Measurements from ENCODE around the gene KIFC1. TPM values are rescaled to one million over a fixed set of nuclear protein-coding genes. Genes with fewer than 3 reads are reported as not detected.
A peak's percentile ranks its signal among the peaks of the same experiment; 100 is the strongest.

Gene KIFC1
- total RNA-seq, 6 donors from 2014 or later, result 1.2 to 11.8 (median 4.4) TPM

GRCh38 chr6:33415831-33416230, 24.2 kb downstream of the KIFC1 start:
- Histone ChIP-seq H3K9me3 (no peaks in the 10 kb centered on the region), H3K4me3 (no peak overlapping the region), H3K36me3 (peaks cover 6 to 43% (median 31%) of the 10 kb centered on the region in 4 donors), H3K27me3 (no peaks in the 10 kb centered on the region), H3K27ac (peak overlapping the region in 1 of 4 donors; percentile 16), H3K4me1 (peaks cover 38 to 60% (median 51%) of the 10 kb centered on the region in 4 donors)
- WGBS, 2 donors, result 77 to 81% methylated on average over 9 of the region's 9 CpGs
- no peak for DNase-seq
- TF ChIP-seq CTCF (IDR thresholded peaks at IDR 0.05) (no peak), POLR2A (IDR thresholded peaks at IDR 0.05) (no peak), POLR2AphosphoS5 (IDR thresholded peaks at IDR 0.05) (no peak), EP300 (IDR thresholded peaks at IDR 0.05) (no peak)
- no peak for ATAC-seq (ENCODE audit: low FRiP score in 2 of 2)

DNA sequence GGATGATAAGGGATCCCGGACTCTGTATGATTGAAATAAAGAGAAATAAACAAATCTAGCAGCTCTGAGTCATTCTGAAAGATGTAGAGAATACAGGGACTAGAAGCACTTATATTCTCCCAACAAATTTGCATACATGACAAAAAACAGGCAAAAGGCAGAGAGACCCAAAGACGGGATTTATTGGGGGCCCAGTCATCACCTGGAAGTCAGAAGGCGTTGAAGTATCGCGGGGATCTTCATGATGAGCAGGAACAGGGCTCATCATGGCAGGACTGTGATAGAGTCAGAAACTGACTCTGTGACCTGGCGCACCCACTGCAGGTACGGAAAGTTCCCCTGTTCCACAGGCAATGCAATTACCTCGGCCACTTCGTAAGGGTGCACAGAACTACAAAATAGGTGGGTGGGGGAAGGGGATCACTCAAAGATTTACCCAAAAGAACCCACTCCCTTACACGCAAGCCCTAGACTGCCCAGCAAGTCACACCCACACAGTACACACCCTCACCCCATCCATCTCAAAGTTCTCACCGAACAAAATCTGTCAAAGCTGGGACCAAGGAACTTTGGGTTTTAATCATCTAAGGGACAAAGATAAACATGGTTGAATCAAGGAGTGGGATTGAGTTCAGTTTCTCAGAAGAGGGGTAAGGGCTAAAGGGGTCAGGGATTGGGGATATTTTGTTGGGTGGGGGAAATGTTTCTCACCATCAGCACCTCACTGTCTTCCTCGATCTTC, 24.9 kb downstream of the KIFC1 start:
- no peaks in the 10 kb centered on the region for H3K27me3 ChIP-seq
- H3K4me3 ChIP-seq, result peak overlapping the region in 3 of 4 donors; percentile 74 to 76 (median 76)
- no peaks in the 10 kb centered on the region for H3K9me3 ChIP-seq
- WGBS, 2 donors, result 58 to 61% methylated on average over 12 of the region's 12 CpGs
- H3K27ac ChIP-seq, result peak overlapping the region; percentile 84 to 96 (median 94)
- TF ChIP-seq POLR2A (IDR thresholded peaks at IDR 0.05), result no peak
- TF ChIP-seq POLR2AphosphoS5 (IDR thresholded peaks at IDR 0.05), result no peak
- TF ChIP-seq CTCF (IDR thresholded peaks at IDR 0.05), result no peak
- TF ChIP-seq EP300 (IDR thresholded peaks at IDR 0.05), result no peak
- peaks cover 36 to 56% (median 48%) of the 10 kb centered on the region in 4 donors for H3K4me1 ChIP-seq
- no peak for DNase-seq
- H3K36me3 ChIP-seq, result peaks cover 6 to 43% (median 31%) of the 10 kb centered on the region in 4 donors
- ATAC-seq (ENCODE audit: low FRiP score in 2 of 2), result no peak

DNA sequence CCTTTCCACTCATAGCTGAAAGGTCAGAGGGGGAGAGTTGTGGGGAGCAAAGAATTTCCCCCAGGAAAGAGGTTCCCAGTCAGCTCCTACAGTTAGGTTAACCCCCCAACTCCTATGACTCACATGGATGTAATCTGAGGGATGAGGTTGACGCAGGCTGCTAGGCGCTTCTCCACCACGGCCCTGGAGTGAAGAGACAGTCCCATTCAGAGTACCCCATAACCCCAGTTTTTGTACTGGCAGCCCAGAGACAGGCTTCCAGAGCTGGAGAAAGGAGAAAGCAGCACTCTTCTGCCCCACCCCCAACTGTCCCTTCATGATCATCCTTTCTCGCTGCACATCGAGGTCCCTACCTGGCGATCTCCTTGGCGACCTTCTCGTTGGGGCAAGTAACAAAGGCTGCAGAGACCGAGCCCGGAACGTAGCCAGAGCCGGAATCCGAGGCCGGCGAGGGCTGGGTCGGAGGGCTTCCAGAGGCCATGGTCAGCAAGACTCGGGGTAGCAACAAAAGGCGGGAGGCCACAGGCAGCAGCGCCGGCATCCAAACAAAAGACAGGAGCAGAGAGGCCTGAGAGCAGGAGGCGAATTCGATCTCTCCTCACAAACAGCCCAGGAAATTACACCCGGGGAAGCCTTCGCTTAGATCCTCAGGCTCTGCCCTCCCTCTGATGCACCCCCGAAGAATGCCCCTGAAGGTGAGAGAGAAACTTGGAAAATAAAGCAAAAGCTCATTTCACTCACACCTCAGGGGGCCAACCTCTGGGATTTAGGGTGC, 25.7 kb downstream of the KIFC1 start:
- TF ChIP-seq CTCF (IDR thresholded peaks at IDR 0.05) (no peak), EP300 (IDR thresholded peaks at IDR 0.05) (no peak), POLR2AphosphoS5 (IDR thresholded peaks at IDR 0.05) (no peak), POLR2A (IDR thresholded peaks at IDR 0.05) (no peak)
- H3K36me3 ChIP-seq, result peaks cover 6 to 41% (median 30%) of the 10 kb centered on the region in 4 donors
- peak overlapping the region; percentile 84 to 96 (median 94) for H3K27ac ChIP-seq
- DNase-seq (peak in 1 of 2 donors; percentile 83), ATAC-seq (ENCODE audit: low FRiP score in 2 of 2) (peak in 1 of 2 donors; percentile 38)
- no peaks in the 10 kb centered on the region for H3K27me3 ChIP-seq
- no peaks in the 10 kb centered on the region for H3K9me3 ChIP-seq
- peak overlapping the region; percentile 56 to 76 (median 75) for H3K4me3 ChIP-seq
- WGBS, 2 donors, result 1 to 2% methylated on average over 16 to 22 of the region's 25 CpGs
- peaks cover 28 to 48% (median 41%) of the 10 kb centered on the region in 4 donors for H3K4me1 ChIP-seq

DNA sequence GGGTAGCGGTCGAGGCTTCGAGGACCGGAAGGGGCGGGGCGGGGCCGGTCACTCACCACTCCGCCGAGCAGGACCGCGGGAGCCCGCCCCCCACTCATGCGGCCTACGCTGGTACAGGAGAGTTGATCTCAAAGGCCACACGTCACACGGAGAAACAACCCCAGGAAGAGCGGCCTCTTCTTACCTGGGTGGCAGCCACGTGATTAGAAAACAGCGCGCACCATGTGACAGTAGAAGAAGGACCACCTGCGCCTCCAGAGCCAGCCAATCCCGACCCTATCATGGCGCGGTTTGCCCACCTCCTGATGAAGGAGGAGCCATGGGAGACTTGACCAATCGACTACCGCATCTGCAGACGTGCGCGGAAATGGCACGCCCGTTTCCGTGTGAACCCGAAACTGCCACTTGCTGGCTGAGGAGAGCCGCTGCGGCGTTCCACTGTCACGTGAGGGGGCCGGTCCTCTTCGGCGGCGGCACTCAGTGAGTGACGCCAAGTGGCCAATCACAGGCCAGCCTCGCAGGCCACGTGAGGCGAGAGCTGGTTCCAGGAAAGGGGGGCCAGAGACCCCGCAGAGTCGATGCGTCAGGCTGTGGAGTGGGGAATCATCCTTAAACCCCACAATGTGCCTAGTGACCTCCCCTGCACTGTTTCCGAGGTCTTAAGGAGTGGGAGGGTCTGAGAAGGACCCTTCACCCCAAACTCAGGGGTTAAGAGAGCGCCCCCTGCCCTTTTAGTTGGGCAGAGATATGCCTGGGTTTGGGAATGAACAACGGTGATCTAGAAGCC, 26.5 kb downstream of the KIFC1 start, which contains the start of gene CUTA:
CUTA (minus strand) TSS at position 205 of the 787 bp plus-strand sequence; CDS start at position 98, 107 bp downstream.
- no peaks in the 10 kb centered on the region for H3K9me3 ChIP-seq
- peaks cover 6 to 33% (median 25%) of the 10 kb centered on the region in 4 donors for H3K36me3 ChIP-seq
- peak within 1 kb of the TSS; percentile 56 to 76 (median 75) for H3K4me3 ChIP-seq
- ATAC-seq (ENCODE audit: low FRiP score in 2 of 2) (peak; percentile 96 to 98), DNase-seq (peak; percentile 98 to 100)
- no peaks in the 10 kb centered on the region for H3K27me3 ChIP-seq
- H3K27ac ChIP-seq, result peak within 1 kb of the TSS; percentile 84 to 96 (median 94)
- WGBS, 2 donors, result 1 to 2% methylated on average over 13 to 49 of the region's 51 CpGs
- peaks cover 25 to 45% (median 37%) of the 10 kb centered on the region in 4 donors for H3K4me1 ChIP-seq
- TF ChIP-seq EP300 (IDR thresholded peaks at IDR 0.05) (peak in 1 of 4 donors; percentile 86), POLR2A (IDR thresholded peaks at IDR 0.05) (peak in 2 of 4 donors; percentile 76 to 89), CTCF (IDR thresholded peaks at IDR 0.05) (peak in 4 of 6 experiments; percentile 31 to 69 (median 44)), POLR2AphosphoS5 (IDR thresholded peaks at IDR 0.05) (peak; percentile 83 to 90)
